NT2/D1 (cell line): ENCODE results near the gene KDM6A.

Experiments used
- SUZ12 ChIP-seq: IDR thresholded peaks from 2 replicates; pipeline ENCODE4 v1.6.1; 2011; ENCODE audit not compliant: insufficient read length, insufficient read depth; ENCODE audit errors: extremely low read depth
- ZNF274 ChIP-seq: IDR thresholded peaks from 2 replicates; pipeline ENCODE4 v1.6.1; 2011; ENCODE audit warnings: mild to moderate bottlenecking, low read depth, low read length

- TF ChIP-seq ZNF274 (no peak), SUZ12 (no peak)
Measured at GRCh38 chrX:44975666-44976263, 102.8 kb downstream of the KDM6A start.
